Vagina (tissue), 2 donors: ENCODE results near the gene ANKRD16. TPM values are rescaled to one million over a fixed set of nuclear protein-coding genes. Genes with fewer than 3 reads are reported as not detected.

Source experiments
- DNase-seq, 2 donors: peaks; one replicate each; pipeline ENCODE4 v3.0.0-alpha.2; 2017; ENCODE audit errors: extremely low spot score in 2 of 2
- H3K27ac ChIP-seq: fragments of 200-600 bp; sonication (generic); one replicate; pipeline ENCODE4 v1.5.1; 2019
- H3K27me3 ChIP-seq: fragments of 200-600 bp; sonication (generic); one replicate; pipeline ENCODE4 v1.5.1; 2019
- H3K36me3 ChIP-seq, 2 donors: fragments of 200-600 bp; sonication (generic); one replicate each; pipeline ENCODE4 v1.5.1; 2017 to 2019
- H3K4me1 ChIP-seq: fragments of 200-600 bp; sonication (generic); one replicate; pipeline ENCODE4 v1.5.1; 2019
- H3K4me3 ChIP-seq, 2 donors: fragments of 200-600 bp; sonication (generic); 1 replicate in 1 of 2; 2 replicates in 1 of 2; pipeline ENCODE4 v1.5.1; 2016 to 2019
- H3K9me3 ChIP-seq: fragments of 200-600 bp; sonication (generic); one replicate; pipeline ENCODE4 v1.5.1; 2019
- CTCF ChIP-seq, 3 experiments: fragments of 450-650 bp in 2 of 3; fragments of 200-600 bp in 1 of 3; sonication (generic) in 1 of 3; IDR thresholded peaks; one replicate each; pipeline ENCODE4 v1.5.1; 2017 to 2019; ENCODE audit warnings: antibody characterized with exemption in 3 of 3, mild to moderate bottlenecking in 2 of 3, moderate library complexity in 2 of 3
- POLR2A ChIP-seq, 2 donors: fragments of 450-650 bp; IDR thresholded peaks; one replicate each; pipeline ENCODE4 v1.6.1; 2017; ENCODE audit warnings: antibody characterized with exemption in 2 of 2, mild to moderate bottlenecking in 2 of 2, moderate library complexity in 2 of 2
- POLR2AphosphoS5 ChIP-seq, 2 donors: sonication (generic); formaldehyde crosslinking; IDR thresholded peaks; one replicate each; pipeline ENCODE4 v1.9.0; 2017; ENCODE audit warnings: antibody characterized with exemption in 2 of 2, mild to moderate bottlenecking in 2 of 2, low read depth in 1 of 2; ENCODE audit not compliant: insufficient read depth in 1 of 2
- intact Hi-C: fragments of 100-400 bp; cut with DNase I; formaldehyde crosslinking; loops from one replicate; pipeline ENCODE4 v1.15.1; 2023
- total RNA-seq: library from RNA; depleted of rRNA; stranded (reverse); fragments of >200 nt; gene quantifications from one replicate; pipeline ENCODE4 v1.2.3, GENCODE V29; 2016

The ANKRD16 gene
- total RNA-seq, 1 donor from 2014 or later, result 17.7 TPM

GRCh38 chr10:5895365-5895764, 5.7 kb upstream of the ANKRD16 start:
- no peak overlapping the region for H3K4me3 ChIP-seq
- intact Hi-C loops, result no loop called here
- H3K27me3 ChIP-seq, result no peaks in the 10 kb centered on the region
- peaks cover 0 to 28% of the 10 kb centered on the region in 2 donors for H3K36me3 ChIP-seq
- no peak overlapping the region for H3K27ac ChIP-seq
- TF ChIP-seq POLR2A (IDR thresholded peaks at IDR 0.05) (no peak), CTCF (IDR thresholded peaks at IDR 0.05) (no peak), POLR2AphosphoS5 (IDR thresholded peaks at IDR 0.05; ENCODE audit: insufficient read depth in 1 of 2, low read depth in 1 of 2) (no peak)
- H3K9me3 ChIP-seq, result no peaks in the 10 kb centered on the region
- DNase-seq, result no peak
- H3K4me1 ChIP-seq, result peaks cover 26% of the 10 kb centered on the region

- Histone ChIP-seq H3K36me3 (peaks cover 0 to 28% of the 10 kb centered on the region in 2 donors), H3K4me3 (no peak overlapping the region)
- intact Hi-C loops, result no loop called here
Observed at GRCh38 chr10:5894873-5895272, 5.2 kb upstream of the ANKRD16 start.

GRCh38 chr10:5894403-5894802, 4.7 kb upstream of the ANKRD16 start:
- H3K9me3 ChIP-seq, result no peaks in the 10 kb centered on the region
- no peak overlapping the region for H3K27ac ChIP-seq
- peaks cover 0 to 28% of the 10 kb centered on the region in 2 donors for H3K36me3 ChIP-seq
- DNase-seq, result no peak
- TF ChIP-seq POLR2AphosphoS5 (IDR thresholded peaks at IDR 0.05; ENCODE audit: insufficient read depth in 1 of 2, low read depth in 1 of 2), result no peak
- no peak for TF ChIP-seq CTCF (IDR thresholded peaks at IDR 0.05)
- no peak for TF ChIP-seq POLR2A (IDR thresholded peaks at IDR 0.05)
- H3K27me3 ChIP-seq, result no peaks in the 10 kb centered on the region
- intact Hi-C loops, result no loop called here
- H3K4me1 ChIP-seq, result peaks cover 26% of the 10 kb centered on the region
- H3K4me3 ChIP-seq, result no peak overlapping the region

More at GRCh38 chr10:5894873-5895272, 5.2 kb upstream of the ANKRD16 start:
- no peak for DNase-seq
- no peak for TF ChIP-seq POLR2AphosphoS5 (IDR thresholded peaks at IDR 0.05; ENCODE audit: insufficient read depth in 1 of 2, low read depth in 1 of 2)
- TF ChIP-seq POLR2A (IDR thresholded peaks at IDR 0.05), result no peak
- no peak for TF ChIP-seq CTCF (IDR thresholded peaks at IDR 0.05)
- H3K9me3 ChIP-seq, result no peaks in the 10 kb centered on the region
- no peak overlapping the region for H3K27ac ChIP-seq
- H3K27me3 ChIP-seq, result no peaks in the 10 kb centered on the region
- H3K4me1 ChIP-seq, result peaks cover 26% of the 10 kb centered on the region

GRCh38 chr10:5893321-5893720, 3.6 kb upstream of the ANKRD16 start:
- intact Hi-C loops, result no loop called here
- Histone ChIP-seq H3K27me3 (no peaks in the 10 kb centered on the region), H3K36me3 (peaks cover 0 to 26% of the 10 kb centered on the region in 2 donors), H3K4me1 (peaks cover 32% of the 10 kb centered on the region), H3K9me3 (no peaks in the 10 kb centered on the region), H3K27ac (no peak overlapping the region), H3K4me3 (no peak overlapping the region)
- TF ChIP-seq POLR2A (IDR thresholded peaks at IDR 0.05), result no peak
- TF ChIP-seq POLR2AphosphoS5 (IDR thresholded peaks at IDR 0.05; ENCODE audit: insufficient read depth in 1 of 2, low read depth in 1 of 2), result no peak
- TF ChIP-seq CTCF (IDR thresholded peaks at IDR 0.05), result no peak
- no peak for DNase-seq

- Histone ChIP-seq H3K9me3 (no peaks in the 10 kb centered on the region), H3K36me3 (peaks cover 0 to 22% of the 10 kb centered on the region in 2 donors), H3K27ac (no peak overlapping the region), H3K4me3 (no peak overlapping the region), H3K27me3 (no peaks in the 10 kb centered on the region), H3K4me1 (peaks cover 45% of the 10 kb centered on the region)
- DNase-seq, result no peak
- intact Hi-C loops, result no loop called here
- no peak for TF ChIP-seq POLR2A (IDR thresholded peaks at IDR 0.05)
- TF ChIP-seq POLR2AphosphoS5 (IDR thresholded peaks at IDR 0.05; ENCODE audit: insufficient read depth in 1 of 2, low read depth in 1 of 2), result no peak
Observed at GRCh38 chr10:5892007-5892406, 2.3 kb upstream of the ANKRD16 start.
